HG03460 (cell line): ENCODE measurements around the gene POGZ.

Experiments
- ATAC-seq: cut with Tn5 transposase; IDR thresholded peaks from one replicate; pipeline ENCODE4 v1.9.1; 2021; ENCODE audit not compliant: unreplicated experiment

Gene POGZ

GRCh38 chr1:151377150-151377884 lies 82.0 kb downstream of the POGZ start:
- no peak for ATAC-seq

- ATAC-seq: no peak
These were observed 86.1 kb downstream of the POGZ start for GRCh38 chr1:151373196-151373595.

GRCh38 chr1:151372058-151372934 lies 87.0 kb downstream of the POGZ start, which contains the start of gene SELENBP1:
SELENBP1 (minus strand) TSS chr1:151372705; CDS start chr1:151372641, 64 bp downstream.
- no peak for ATAC-seq

- ATAC-seq: no peak
These were observed 87.8 kb downstream of the POGZ start for GRCh38 chr1:151371370-151372057.

GRCh38 chr1:151370211-151370911 lies 88.9 kb downstream of the POGZ start:
- no peak for ATAC-seq

- no peak for ATAC-seq
These were observed 89.7 kb downstream of the POGZ start for GRCh38 chr1:151369621-151370048.

- no peak for ATAC-seq
These were observed 90.0 kb downstream of the POGZ start for GRCh38 chr1:151369302-151369610.

- no peak for ATAC-seq
These were observed 90.6 kb downstream of the POGZ start for GRCh38 chr1:151368393-151369301.

- no peak for ATAC-seq
These were observed 91.5 kb downstream of the POGZ start for GRCh38 chr1:151367658-151368392.

- no peak for ATAC-seq
These were observed 94.3 kb downstream of the POGZ start for GRCh38 chr1:151364996-151365395.

GRCh38 chr1:151362308-151363155 lies 96.8 kb downstream of the POGZ start:
- ATAC-seq: no peak

- ATAC-seq: no peak
These were observed 97.4 kb downstream of the POGZ start for GRCh38 chr1:151361883-151362282.

GRCh38 chr1:151356696-151357095 lies 102.6 kb downstream of the POGZ start:
- ATAC-seq: no peak
